Measurements from ENCODE around the gene ETV1. TPM values are rescaled to one million over a fixed set of nuclear protein-coding genes. Genes with fewer than 3 reads are reported as not detected.

Gene ETV1
- polyA plus RNA-seq, 1 experiment: 5.4 TPM

GRCh38 chr7:13949445-13949844, 40.0 kb downstream of the ETV1 start:
- CTCF ChIA-PET: no interaction called here
- POLR2A ChIA-PET: no interaction called here
- Histone ChIP-seq H3K4me3 (ENCODE audit: low read depth, low read length) (no peak overlapping the region), H3K36me3 (ENCODE audit: control insufficient read depth, insufficient read depth, low read length) (no peaks in the 10 kb centered on the region), H3K27me3 (ENCODE audit: control insufficient read depth, insufficient read depth, low read length) (no peaks in the 10 kb centered on the region)
- TF ChIP-seq CTCF (IDR thresholded peaks at IDR 0.05; ENCODE audit: insufficient read depth, low read depth, low read length): no peak
- DNase-seq (ENCODE audit: low read depth): no peak

- DNase-seq (ENCODE audit: low read depth): no peak
- no peak for TF ChIP-seq CTCF (IDR thresholded peaks at IDR 0.05; ENCODE audit: insufficient read depth, low read depth, low read length)
- ChIA-PET POLR2A (no interaction called here), CTCF (interaction anchor here (1.0 kb wide), 1 partner anchor 17 kb away, joined by 3 read pairs; no protein-coding TSS in a partner anchor)
- Histone ChIP-seq H3K4me3 (ENCODE audit: low read depth, low read length) (no peak overlapping the region), H3K36me3 (ENCODE audit: control insufficient read depth, insufficient read depth, low read length) (no peaks in the 10 kb centered on the region), H3K27me3 (ENCODE audit: control insufficient read depth, insufficient read depth, low read length) (no peaks in the 10 kb centered on the region)
Measured at GRCh38 chr7:13948019-13948801, 41.3 kb downstream of the ETV1 start.

- no peak for DNase-seq (ENCODE audit: low read depth)
- CTCF ChIA-PET: interaction anchor here (1.0 kb wide), 1 partner anchor 18 kb away, joined by 3 read pairs; no protein-coding TSS in a partner anchor
- no peak overlapping the region for H3K4me3 ChIP-seq (ENCODE audit: low read depth, low read length)
- H3K27me3 ChIP-seq (ENCODE audit: control insufficient read depth, insufficient read depth, low read length): no peaks in the 10 kb centered on the region
- POLR2A ChIA-PET: no interaction called here
- no peak for TF ChIP-seq CTCF (IDR thresholded peaks at IDR 0.05; ENCODE audit: insufficient read depth, low read depth, low read length)
- H3K36me3 ChIP-seq (ENCODE audit: control insufficient read depth, insufficient read depth, low read length): no peaks in the 10 kb centered on the region
Measured at GRCh38 chr7:13947535-13947934, 41.9 kb downstream of the ETV1 start.

- no peak for TF ChIP-seq CTCF (IDR thresholded peaks at IDR 0.05; ENCODE audit: insufficient read depth, low read depth, low read length)
- Histone ChIP-seq H3K4me3 (ENCODE audit: low read depth, low read length) (no peak overlapping the region), H3K36me3 (ENCODE audit: control insufficient read depth, insufficient read depth, low read length) (no peaks in the 10 kb centered on the region), H3K27me3 (ENCODE audit: control insufficient read depth, insufficient read depth, low read length) (no peaks in the 10 kb centered on the region)
- POLR2A ChIA-PET: no interaction called here
- CTCF ChIA-PET: no interaction called here
- peak; percentile 26 for DNase-seq (ENCODE audit: low read depth)
Measured at GRCh38 chr7:13946181-13946580, 43.3 kb downstream of the ETV1 start.

- TF ChIP-seq CTCF (IDR thresholded peaks at IDR 0.05; ENCODE audit: insufficient read depth, low read depth, low read length): no peak
- POLR2A ChIA-PET: no interaction called here
- no peak overlapping the region for H3K4me3 ChIP-seq (ENCODE audit: low read depth, low read length)
- H3K27me3 ChIP-seq (ENCODE audit: control insufficient read depth, insufficient read depth, low read length): no peaks in the 10 kb centered on the region
- CTCF ChIA-PET: no interaction called here
- H3K36me3 ChIP-seq (ENCODE audit: control insufficient read depth, insufficient read depth, low read length): no peaks in the 10 kb centered on the region
- no peak for DNase-seq (ENCODE audit: low read depth)
Measured at GRCh38 chr7:13945670-13946069, 43.8 kb downstream of the ETV1 start.
